Neural cell (in vitro differentiated cells): ENCODE measurements around the gene MRPL9.

Experiments
- EP300 ChIP-seq: fragments of 450-650 bp; conservative IDR thresholded peaks from 2 replicates; pipeline ENCODE4 v1.6.1; 2014; ENCODE audit warnings: antibody characterized with exemption, mild to moderate bottlenecking, moderate library complexity; ENCODE audit not compliant: poor library complexity, severe bottlenecking
- EZH2 ChIP-seq: fragments of 200-600, 300-800 bp; shearing (Covaris generic), sonication (generic); IDR thresholded peaks from 2 replicates; pipeline ENCODE4 v1.6.1; 2014; ENCODE audit warnings: antibody characterized with exemption, low read length, borderline replicate concordance, mild to moderate bottlenecking; ENCODE audit not compliant: insufficient read depth, poor library complexity, severe bottlenecking
- POLR2AphosphoS5 ChIP-seq: IDR thresholded peaks from 2 replicates; pipeline ENCODE4 v1.6.1; 2012
- SMC3 ChIP-seq: fragments of 450-650 bp; conservative IDR thresholded peaks from 2 replicates; pipeline ENCODE4 v1.6.1; 2014; ENCODE audit warnings: antibody characterized with exemption, mild to moderate bottlenecking, moderate library complexity; ENCODE audit not compliant: poor library complexity
- TF ChIP-seq, protein P1 (sequence below): fragments of 450-650 bp; IDR thresholded peaks from 2 replicates; pipeline ENCODE4 v1.5.1; 2014; ENCODE audit warnings: antibody characterized with exemption, mild to moderate bottlenecking, moderate library complexity; ENCODE audit not compliant: poor library complexity, severe bottlenecking
- TF ChIP-seq, protein P2 (sequence below): IDR thresholded peaks from 2 replicates; pipeline ENCODE4 v1.6.1; 2012; ENCODE audit warnings: borderline replicate concordance

DNA sequence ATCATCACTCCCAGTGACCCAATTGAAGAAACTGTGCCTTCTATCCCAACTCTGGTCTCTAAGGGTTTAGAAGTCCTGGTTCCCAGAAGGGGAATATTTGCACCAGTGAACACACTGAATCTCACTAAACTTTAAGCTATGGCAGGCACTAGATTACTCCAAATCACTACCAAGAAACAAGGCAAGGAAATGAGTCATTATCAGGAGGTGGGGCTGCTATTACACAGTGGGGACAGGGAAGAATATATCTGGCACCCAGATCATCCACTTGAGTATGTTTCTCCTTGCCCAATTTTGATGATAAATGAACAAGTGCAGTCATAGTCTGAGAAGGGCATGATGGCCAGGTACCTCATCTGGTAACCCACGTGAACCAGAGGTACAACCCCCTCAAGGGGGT is 7.0 kb downstream of the MRPL9 start:
- TF ChIP-seq, protein P1, sequence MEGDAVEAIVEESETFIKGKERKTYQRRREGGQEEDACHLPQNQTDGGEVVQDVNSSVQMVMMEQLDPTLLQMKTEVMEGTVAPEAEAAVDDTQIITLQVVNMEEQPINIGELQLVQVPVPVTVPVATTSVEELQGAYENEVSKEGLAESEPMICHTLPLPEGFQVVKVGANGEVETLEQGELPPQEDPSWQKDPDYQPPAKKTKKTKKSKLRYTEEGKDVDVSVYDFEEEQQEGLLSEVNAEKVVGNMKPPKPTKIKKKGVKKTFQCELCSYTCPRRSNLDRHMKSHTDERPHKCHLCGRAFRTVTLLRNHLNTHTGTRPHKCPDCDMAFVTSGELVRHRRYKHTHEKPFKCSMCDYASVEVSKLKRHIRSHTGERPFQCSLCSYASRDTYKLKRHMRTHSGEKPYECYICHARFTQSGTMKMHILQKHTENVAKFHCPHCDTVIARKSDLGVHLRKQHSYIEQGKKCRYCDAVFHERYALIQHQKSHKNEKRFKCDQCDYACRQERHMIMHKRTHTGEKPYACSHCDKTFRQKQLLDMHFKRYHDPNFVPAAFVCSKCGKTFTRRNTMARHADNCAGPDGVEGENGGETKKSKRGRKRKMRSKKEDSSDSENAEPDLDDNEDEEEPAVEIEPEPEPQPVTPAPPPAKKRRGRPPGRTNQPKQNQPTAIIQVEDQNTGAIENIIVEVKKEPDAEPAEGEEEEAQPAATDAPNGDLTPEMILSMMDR: no peak
- TF ChIP-seq POLR2AphosphoS5 (no peak), EZH2 (no peak), EP300 (no peak), SMC3 (no peak)
- TF ChIP-seq, protein P2, sequence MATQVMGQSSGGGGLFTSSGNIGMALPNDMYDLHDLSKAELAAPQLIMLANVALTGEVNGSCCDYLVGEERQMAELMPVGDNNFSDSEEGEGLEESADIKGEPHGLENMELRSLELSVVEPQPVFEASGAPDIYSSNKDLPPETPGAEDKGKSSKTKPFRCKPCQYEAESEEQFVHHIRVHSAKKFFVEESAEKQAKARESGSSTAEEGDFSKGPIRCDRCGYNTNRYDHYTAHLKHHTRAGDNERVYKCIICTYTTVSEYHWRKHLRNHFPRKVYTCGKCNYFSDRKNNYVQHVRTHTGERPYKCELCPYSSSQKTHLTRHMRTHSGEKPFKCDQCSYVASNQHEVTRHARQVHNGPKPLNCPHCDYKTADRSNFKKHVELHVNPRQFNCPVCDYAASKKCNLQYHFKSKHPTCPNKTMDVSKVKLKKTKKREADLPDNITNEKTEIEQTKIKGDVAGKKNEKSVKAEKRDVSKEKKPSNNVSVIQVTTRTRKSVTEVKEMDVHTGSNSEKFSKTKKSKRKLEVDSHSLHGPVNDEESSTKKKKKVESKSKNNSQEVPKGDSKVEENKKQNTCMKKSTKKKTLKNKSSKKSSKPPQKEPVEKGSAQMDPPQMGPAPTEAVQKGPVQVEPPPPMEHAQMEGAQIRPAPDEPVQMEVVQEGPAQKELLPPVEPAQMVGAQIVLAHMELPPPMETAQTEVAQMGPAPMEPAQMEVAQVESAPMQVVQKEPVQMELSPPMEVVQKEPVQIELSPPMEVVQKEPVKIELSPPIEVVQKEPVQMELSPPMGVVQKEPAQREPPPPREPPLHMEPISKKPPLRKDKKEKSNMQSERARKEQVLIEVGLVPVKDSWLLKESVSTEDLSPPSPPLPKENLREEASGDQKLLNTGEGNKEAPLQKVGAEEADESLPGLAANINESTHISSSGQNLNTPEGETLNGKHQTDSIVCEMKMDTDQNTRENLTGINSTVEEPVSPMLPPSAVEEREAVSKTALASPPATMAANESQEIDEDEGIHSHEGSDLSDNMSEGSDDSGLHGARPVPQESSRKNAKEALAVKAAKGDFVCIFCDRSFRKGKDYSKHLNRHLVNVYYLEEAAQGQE: no peak
